SK-N-SH (cell line): ENCODE measurements around the gene CD53.

Source experiments
- CTCF ChIP-seq: fragments of 200-600 bp; sonication (generic); IDR thresholded peaks from 2 replicates; pipeline ENCODE4 v1.6.1; 2017; ENCODE audit warnings: antibody characterized with exemption, mild to moderate bottlenecking, moderate library complexity
- FOSL2 ChIP-seq: IDR thresholded peaks from 2 replicates; pipeline ENCODE4 v1.4.0; 2012; ENCODE audit warnings: low read depth, mild to moderate bottlenecking, moderate library complexity, borderline replicate concordance
- MXI1 ChIP-seq: IDR thresholded peaks from 2 replicates; pipeline ENCODE4 v1.6.1; 2012; ENCODE audit warnings: mild to moderate bottlenecking, low read depth, low read length, improper control_type of control experiment
- POLR2AphosphoS5 ChIP-seq: IDR thresholded peaks from 2 replicates; pipeline ENCODE4 v1.6.1; 2012; ENCODE audit warnings: low read depth, low read length

DNA sequence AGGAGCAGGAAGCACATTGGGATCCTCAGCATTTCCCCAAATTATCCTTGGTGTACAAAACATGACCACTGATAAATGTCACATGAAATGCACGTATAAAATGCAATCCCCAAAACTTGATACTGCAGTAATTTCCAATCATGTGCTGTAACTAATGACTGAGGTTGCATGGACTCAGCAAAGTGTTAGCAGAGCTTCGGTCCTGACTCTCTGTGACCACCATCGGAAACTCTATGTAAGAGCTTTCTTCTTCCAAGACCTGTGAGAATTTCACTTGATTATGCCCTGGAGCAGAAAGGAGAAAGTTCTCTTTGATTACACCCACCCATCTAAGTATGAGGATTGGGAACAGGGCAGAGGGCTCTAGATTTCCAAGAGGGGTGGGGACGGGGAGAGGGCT, 908 bp downstream of the CD53 start:
- TF ChIP-seq POLR2AphosphoS5 (no peak), MXI1 (no peak), CTCF (no peak), FOSL2 (no peak)
